MM.1S (cell line): ENCODE data around the gene ZNF638.

Experiments used
- EZH2 ChIP-seq: fragments of 300-600 bp; sonication (generic); optimal IDR thresholded peaks from 2 replicates; pipeline ENCODE3; 2017; ENCODE audit warnings: low read depth, mild to moderate bottlenecking, antibody characterized with exemption, low read length, mixed read lengths
- EZH2phosphoT487 ChIP-seq: fragments of 300-600 bp; sonication (generic); IDR thresholded peaks from 2 replicates; pipeline ENCODE4 v1.6.1; 2018; ENCODE audit warnings: antibody characterized with exemption, low read length
- TF ChIP-seq, protein P1 (sequence below): fragments of 300-600 bp; sonication (generic); IDR thresholded peaks from 2 replicates; pipeline ENCODE4 v1.5.1; 2016; ENCODE audit warnings: antibody characterized with exemption, low read length, mixed read lengths

DNA sequence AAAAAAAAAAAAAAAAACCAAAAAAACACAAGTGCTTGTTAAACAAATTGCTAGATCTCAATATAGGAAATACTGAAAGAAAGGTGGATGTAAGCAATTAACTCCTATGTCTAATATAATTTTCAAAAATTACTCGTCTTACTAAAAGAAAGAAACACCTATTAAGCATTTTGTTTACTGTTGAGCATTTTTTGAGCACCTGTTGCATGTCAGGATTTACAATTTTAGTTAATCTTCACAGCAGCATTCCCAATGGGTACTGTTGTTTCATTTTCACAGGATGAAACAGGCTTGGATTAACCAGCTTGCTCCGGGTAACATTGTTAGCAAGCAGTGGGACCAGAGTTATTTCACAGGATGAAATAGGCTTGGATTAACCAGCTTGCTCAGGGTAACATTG is 4.8 kb downstream of the ZNF638 start:
- TF ChIP-seq EZH2phosphoT487 (no peak), EZH2 (no peak)
- TF ChIP-seq, protein P1, sequence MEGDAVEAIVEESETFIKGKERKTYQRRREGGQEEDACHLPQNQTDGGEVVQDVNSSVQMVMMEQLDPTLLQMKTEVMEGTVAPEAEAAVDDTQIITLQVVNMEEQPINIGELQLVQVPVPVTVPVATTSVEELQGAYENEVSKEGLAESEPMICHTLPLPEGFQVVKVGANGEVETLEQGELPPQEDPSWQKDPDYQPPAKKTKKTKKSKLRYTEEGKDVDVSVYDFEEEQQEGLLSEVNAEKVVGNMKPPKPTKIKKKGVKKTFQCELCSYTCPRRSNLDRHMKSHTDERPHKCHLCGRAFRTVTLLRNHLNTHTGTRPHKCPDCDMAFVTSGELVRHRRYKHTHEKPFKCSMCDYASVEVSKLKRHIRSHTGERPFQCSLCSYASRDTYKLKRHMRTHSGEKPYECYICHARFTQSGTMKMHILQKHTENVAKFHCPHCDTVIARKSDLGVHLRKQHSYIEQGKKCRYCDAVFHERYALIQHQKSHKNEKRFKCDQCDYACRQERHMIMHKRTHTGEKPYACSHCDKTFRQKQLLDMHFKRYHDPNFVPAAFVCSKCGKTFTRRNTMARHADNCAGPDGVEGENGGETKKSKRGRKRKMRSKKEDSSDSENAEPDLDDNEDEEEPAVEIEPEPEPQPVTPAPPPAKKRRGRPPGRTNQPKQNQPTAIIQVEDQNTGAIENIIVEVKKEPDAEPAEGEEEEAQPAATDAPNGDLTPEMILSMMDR: no peak
